Muscle of leg (tissue), 11 donors: ENCODE data around the gene SH3BGRL. TPM values are rescaled to one million over a fixed set of nuclear protein-coding genes. Genes with fewer than 3 reads are reported as not detected.
"Not testable (repeated sequence)": the region's sequence is repeated elsewhere in the genome, so short reads cannot be mapped to it uniquely, and the experiment has no call there.

Experiments
- DNase-seq: peaks from one replicate; pipeline ENCODE4 v3.0.0; 2013
- H3K27ac ChIP-seq: one replicate; pipeline ENCODE4 v1.5.1; 2013; ENCODE audit warnings: mild to moderate bottlenecking, low read length, control low read depth
- H3K27me3 ChIP-seq: one replicate; pipeline ENCODE4 v1.6.1; 2013; ENCODE audit warnings: low read length; ENCODE audit not compliant: control insufficient read depth, insufficient read depth
- H3K36me3 ChIP-seq: one replicate; pipeline ENCODE4 v1.6.1; 2013; ENCODE audit warnings: low read length; ENCODE audit not compliant: control insufficient read depth, insufficient read depth
- H3K4me1 ChIP-seq: one replicate; pipeline ENCODE4 v1.6.1; 2013; ENCODE audit warnings: low read length; ENCODE audit not compliant: control insufficient read depth, insufficient read depth
- H3K4me3 ChIP-seq: one replicate; pipeline ENCODE4 v1.5.1; 2013; ENCODE audit warnings: low read length, control low read depth
- H3K9me3 ChIP-seq: replicated peaks from 2 replicates; pipeline ENCODE4 v1.6.1; 2013; ENCODE audit warnings: low read depth, low read length; ENCODE audit not compliant: control insufficient read depth
- WGBS: methylation state at CpG from one replicate; pipeline ENCODE4 v1.1.5; 2013; ENCODE audit warnings: missing lambda C conversion rate; ENCODE audit not compliant: insufficient coverage; 5-methylcytosine and 5-hydroxymethylcytosine counted together
- polyA plus RNA-seq, 8 donors: library from polyadenylated mRNA; unstranded; fragments of 120-200 nt; gene quantifications; one replicate each; pipeline versions ENCODE4 v1.2.1 to v1.2.3, GENCODE V29; 2013; ENCODE audit warnings: inconsistent platforms in 1 of 8, low replicate concordance in 1 of 8; ENCODE audit not compliant: insufficient read length in 8 of 8, insufficient read depth in 1 of 8
- total RNA-seq: library from RNA; stranded (reverse); fragments of 120-200 nt; gene quantifications from one replicate; pipeline ENCODE4 v1.2.4, GENCODE V29; 2013

The SH3BGRL gene
- total and polyA plus RNA-seq, 9 donors: 50.2 to 105 (median 71.2) TPM

- Histone ChIP-seq H3K27me3 (no peaks in the 10 kb centered on the region), H3K9me3 (peaks cover 12% of the 10 kb centered on the region), H3K4me3 (no peak overlapping the region), H3K36me3 (no peaks in the 10 kb centered on the region), H3K27ac (no peak overlapping the region), H3K4me1 (no peaks in the 10 kb centered on the region)
- no peak for DNase-seq
- no CpG with 5 or more reads among the region's 1 CpG for WGBS
These were observed 84.7 kb downstream of the SH3BGRL start for GRCh38 chrX:81286608-81287007.

GRCh38 chrX:81291996-81292395 is 90.1 kb downstream of the SH3BGRL start:
- 85% methylated on average over 2 of the region's 2 CpGs for WGBS

GRCh38 chrX:81294101-81294500 is 92.2 kb downstream of the SH3BGRL start:
- H3K36me3 ChIP-seq: peaks cover 3% of the 10 kb centered on the region
- H3K27ac ChIP-seq: no peak overlapping the region
- no peak for DNase-seq
- H3K4me3 ChIP-seq: no peak overlapping the region
- peaks cover 24% of the 10 kb centered on the region for H3K9me3 ChIP-seq
- no peaks in the 10 kb centered on the region for H3K4me1 ChIP-seq
- H3K27me3 ChIP-seq: no peaks in the 10 kb centered on the region
- 92% methylated on average over 2 of the region's 2 CpGs for WGBS

More at GRCh38 chrX:81291996-81292395, 90.1 kb downstream of the SH3BGRL start:
- Histone ChIP-seq H3K4me1 (no peaks in the 10 kb centered on the region), H3K27me3 (no peaks in the 10 kb centered on the region), H3K27ac (no peak overlapping the region), H3K36me3 (peaks cover 3% of the 10 kb centered on the region), H3K9me3 (peaks cover 24% of the 10 kb centered on the region), H3K4me3 (no peak overlapping the region)
- DNase-seq: no peak

- WGBS: no CpG with 5 or more reads among the region's 1 CpG
- no peaks in the 10 kb centered on the region for H3K4me1 ChIP-seq
- H3K27ac ChIP-seq: no peak overlapping the region
- no peaks in the 10 kb centered on the region for H3K36me3 ChIP-seq
- H3K27me3 ChIP-seq: no peaks in the 10 kb centered on the region
- H3K4me3 ChIP-seq: no peak overlapping the region
- H3K9me3 ChIP-seq: no peaks in the 10 kb centered on the region
- DNase-seq: no peak
These were observed 100.0 kb downstream of the SH3BGRL start for GRCh38 chrX:81301877-81302276.

- no peaks in the 10 kb centered on the region for H3K27me3 ChIP-seq
- no peaks in the 10 kb centered on the region for H3K9me3 ChIP-seq
- H3K4me1 ChIP-seq: no peaks in the 10 kb centered on the region
- no peak overlapping the region for H3K4me3 ChIP-seq
- DNase-seq: no peak
- no peaks in the 10 kb centered on the region for H3K36me3 ChIP-seq
- H3K27ac ChIP-seq: no peak overlapping the region
These were observed 102.7 kb downstream of the SH3BGRL start for GRCh38 chrX:81304563-81304962.

GRCh38 chrX:81305240-81305639 is 103.3 kb downstream of the SH3BGRL start:
- WGBS: no CpG with 5 or more reads among the region's 1 CpG
- Histone ChIP-seq H3K27ac (no peak overlapping the region), H3K27me3 (no peaks in the 10 kb centered on the region), H3K4me3 (no peak overlapping the region), H3K9me3 (no peaks in the 10 kb centered on the region), H3K4me1 (no peaks in the 10 kb centered on the region), H3K36me3 (no peaks in the 10 kb centered on the region)
- DNase-seq: no peak

GRCh38 chrX:81308086-81308829 is 106.4 kb downstream of the SH3BGRL start:
- Histone ChIP-seq H3K9me3 (no peaks in the 10 kb centered on the region), H3K4me3 (no peak overlapping the region), H3K27me3 (no peaks in the 10 kb centered on the region), H3K27ac (no peak overlapping the region), H3K36me3 (no peaks in the 10 kb centered on the region), H3K4me1 (no peaks in the 10 kb centered on the region)
- DNase-seq: no peak
- 73% methylated on average over 3 of the region's 7 CpGs for WGBS

GRCh38 chrX:81316163-81316562 is 114.3 kb downstream of the SH3BGRL start:
- Histone ChIP-seq H3K9me3 (no peaks in the 10 kb centered on the region), H3K4me3 (no peak overlapping the region), H3K36me3 (no peaks in the 10 kb centered on the region), H3K4me1 (no peaks in the 10 kb centered on the region), H3K27me3 (peaks cover 2% of the 10 kb centered on the region), H3K27ac (no peak overlapping the region)
- WGBS: 71% methylated on average over 2 of the region's 5 CpGs
- no peak for DNase-seq

GRCh38 chrX:81331653-81332052 is 129.8 kb downstream of the SH3BGRL start:
- not testable (repeated sequence) for H3K4me3 ChIP-seq, H3K4me1 ChIP-seq, H3K9me3 ChIP-seq, DNase-seq, H3K36me3 ChIP-seq, H3K27ac ChIP-seq, H3K27me3 ChIP-seq
- no CpG with 5 or more reads among the region's 1 CpG for WGBS

- H3K36me3 ChIP-seq: no peaks in the 10 kb centered on the region
- no peaks in the 10 kb centered on the region for H3K27me3 ChIP-seq
- H3K27ac ChIP-seq: no peak overlapping the region
- H3K4me3 ChIP-seq: no peak overlapping the region
- 82% methylated on average over 4 of the region's 4 CpGs for WGBS
- peak; percentile 6 for DNase-seq
- H3K4me1 ChIP-seq: no peaks in the 10 kb centered on the region
- H3K9me3 ChIP-seq: peaks cover 2% of the 10 kb centered on the region
These were observed 134.7 kb downstream of the SH3BGRL start for GRCh38 chrX:81336455-81337152.
